Activated naive CD8-positive, alpha-beta T cell treated with anti-CD3 and anti-CD28 coated beads, Interleukin-2, amount 10 ng/mL, durations not matched to agents 7 days and 5 days (primary cell): Measurements from ENCODE around the gene MTF1. TPM values are rescaled to one million over a fixed set of nuclear protein-coding genes. Genes with fewer than 3 reads are reported as not detected.
"Not testable (repeated sequence)": the region's sequence is repeated elsewhere in the genome, so short reads cannot be mapped to it uniquely, and the experiment has no call there.

Experiments used
- ATAC-seq: fragments of 150-1000 bp; cut with Tn5 transposase; one replicate; pipeline ENCODE4 v1.10.0; 2021; ENCODE audit warnings: low read depth, moderate library complexity
- POLR2A ChIA-PET: fragments of 350-600 bp; sonication (Branson Sonifier 250); formaldehyde crosslinking; loops from one replicate; lab custom pipeline; 2021; ENCODE audit warnings: antibody characterized with exemption; lab: Charles Lee
- DNase-seq: peaks from one replicate; pipeline ENCODE4 v3.0.0; 2021
- H3K27ac Mint-ChIP-seq: one replicate; pipeline ENCODE4 v1.8.0; 2022; ENCODE audit warnings: mild to moderate bottlenecking, mixed read lengths
- H3K27me3 Mint-ChIP-seq: one replicate; pipeline ENCODE4 v1.8.0; 2022; ENCODE audit warnings: mild to moderate bottlenecking, moderate library complexity, mixed read lengths
- H3K36me3 Mint-ChIP-seq: one replicate; pipeline ENCODE4 v1.8.0; 2021; ENCODE audit warnings: mild to moderate bottlenecking, mixed read lengths
- H3K4me1 Mint-ChIP-seq: one replicate; pipeline ENCODE4 v1.8.0; 2021; ENCODE audit warnings: mixed read lengths
- H3K4me3 Mint-ChIP-seq: one replicate; pipeline ENCODE4 v1.8.0; 2022; ENCODE audit warnings: mild to moderate bottlenecking, moderate library complexity, mixed read lengths
- H3K9me3 Mint-ChIP-seq: one replicate; pipeline ENCODE4 v1.8.0; 2021; ENCODE audit warnings: mixed read lengths
- total RNA-seq, 2 experiments: library from RNA; stranded (reverse); gene quantifications; one replicate each; pipeline ENCODE4 v1.2.3, GENCODE V29; 2021

Gene MTF1
- total RNA-seq, 2 experiments from 2014 or later, result 21.7 to 28.2 TPM

DNA sequence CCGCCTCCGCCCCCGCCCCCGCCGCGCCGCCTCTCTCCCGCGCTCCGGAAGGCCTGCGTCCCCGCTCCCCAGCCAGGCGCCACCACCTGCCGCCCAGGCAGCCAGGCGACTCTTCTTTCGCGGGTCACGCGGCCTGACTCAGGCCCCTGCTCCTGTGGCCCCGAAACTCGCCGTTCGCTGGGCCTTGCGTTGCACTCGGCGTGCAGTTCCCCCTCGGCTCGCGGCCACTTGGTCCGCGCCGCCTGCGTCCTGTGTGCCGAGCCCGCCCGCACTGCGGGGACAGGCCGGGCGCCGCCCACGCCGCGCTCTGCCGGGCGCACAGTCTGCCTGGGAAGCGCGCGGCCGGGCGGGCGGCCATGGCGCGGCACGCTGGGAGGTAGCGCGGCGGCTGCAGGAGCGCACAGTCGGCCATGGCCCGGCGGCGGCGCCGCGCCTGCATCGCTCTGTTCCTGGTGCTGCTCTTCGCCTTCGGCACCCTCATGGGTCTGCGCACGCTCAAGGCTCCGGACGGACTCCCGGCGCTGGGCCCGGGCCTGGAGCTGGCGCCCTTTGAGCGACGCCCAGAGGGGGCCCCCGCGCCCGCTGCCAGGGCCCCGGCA is 65.5 kb downstream of the MTF1 start, which contains the start of gene MANEAL:
MANEAL (plus strand) TSS at position 75 of the 599 bp plus-strand sequence; CDS start at position 411, 336 bp downstream.
- ATAC-seq (peak; percentile 80), DNase-seq (peak; percentile 57)
- H3K36me3 Mint-ChIP-seq, result no peaks in the 10 kb centered on the region
- POLR2A ChIA-PET, result interaction anchor here (0.6 kb wide), 1 partner anchor 92 kb away, joined by 6 read pairs; no protein-coding TSS in a partner anchor
- H3K4me3 Mint-ChIP-seq, result peak within 1 kb of the TSS; percentile 60
- H3K27ac Mint-ChIP-seq, result no peak within 1 kb of the TSS
- peaks cover 26% of the 10 kb centered on the region for H3K27me3 Mint-ChIP-seq
- H3K4me1 Mint-ChIP-seq, result peaks cover 9% of the 10 kb centered on the region
- no peaks in the 10 kb centered on the region for H3K9me3 Mint-ChIP-seq

DNA sequence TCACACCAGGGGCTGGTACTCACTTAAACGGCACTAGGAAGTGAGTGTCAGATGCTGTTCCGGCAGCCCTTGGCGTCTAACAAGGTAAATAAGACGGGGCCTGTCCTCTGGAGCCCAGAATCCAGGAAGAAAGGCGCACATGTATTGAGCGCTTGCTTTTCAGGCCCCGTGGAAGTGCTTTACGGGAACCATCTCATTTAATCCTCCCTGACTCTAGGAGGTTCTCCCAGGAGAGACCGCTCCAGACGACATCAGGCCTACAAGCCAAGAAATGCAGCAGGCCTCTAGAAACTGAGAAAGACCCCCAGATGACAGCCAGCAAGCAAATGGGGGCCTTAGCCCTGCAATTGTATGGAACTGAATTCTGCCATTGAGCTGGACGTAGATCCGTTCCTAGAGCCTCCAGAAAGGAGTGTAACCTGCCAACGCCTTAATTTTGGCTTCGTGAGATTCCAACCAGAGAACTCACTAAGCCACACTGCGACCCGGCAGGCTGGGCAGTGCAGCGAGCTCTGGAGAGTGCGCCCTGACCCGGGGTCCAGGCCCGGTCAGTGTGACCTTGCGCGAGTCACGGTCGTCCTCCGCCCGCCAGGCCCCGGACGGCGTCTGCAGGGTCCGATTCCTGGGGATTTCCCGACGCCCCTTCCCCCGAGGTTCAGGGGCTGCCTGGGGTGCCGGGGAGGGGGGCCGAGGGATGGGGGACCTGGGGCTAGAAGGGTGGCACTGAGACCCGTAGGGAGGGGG is 66.3 kb downstream of the MTF1 start:
- Mint-ChIP-seq H3K27ac (no peak overlapping the region), H3K27me3 (peaks cover 26% of the 10 kb centered on the region), H3K4me3 (no peak overlapping the region), H3K4me1 (peaks cover 9% of the 10 kb centered on the region), H3K9me3 (no peaks in the 10 kb centered on the region), H3K36me3 (no peaks in the 10 kb centered on the region)
- no peak for ATAC-seq
- DNase-seq, result no peak
- POLR2A ChIA-PET, result no interaction called here

DNA sequence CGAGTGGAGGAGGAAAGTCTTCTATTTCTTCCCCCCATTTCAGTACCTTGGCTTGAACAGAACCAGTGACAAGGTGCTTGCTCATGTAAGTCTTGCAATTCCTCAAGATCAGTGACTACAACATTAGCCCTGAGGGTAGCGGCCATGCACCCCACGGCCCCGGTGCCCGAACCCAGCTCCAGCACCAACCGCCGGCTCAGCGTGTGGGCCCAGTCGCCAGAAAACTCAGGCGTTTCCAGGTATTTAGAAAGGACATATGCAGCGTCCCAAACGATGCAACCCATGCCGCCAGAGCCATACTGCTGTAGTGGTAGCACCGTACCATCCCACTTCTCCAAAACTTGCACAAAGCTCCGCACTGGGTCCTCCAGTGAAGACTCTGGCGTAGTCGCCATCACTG is 76.9 kb downstream of the MTF1 start:
- Mint-ChIP-seq H3K4me3 (no peak overlapping the region), H3K9me3 (no peaks in the 10 kb centered on the region), H3K4me1 (no peaks in the 10 kb centered on the region), H3K27me3 (peaks cover 25% of the 10 kb centered on the region), H3K27ac (no peak overlapping the region), H3K36me3 (no peaks in the 10 kb centered on the region)
- ATAC-seq (no peak), DNase-seq (no peak)
- POLR2A ChIA-PET, result no interaction called here

DNA sequence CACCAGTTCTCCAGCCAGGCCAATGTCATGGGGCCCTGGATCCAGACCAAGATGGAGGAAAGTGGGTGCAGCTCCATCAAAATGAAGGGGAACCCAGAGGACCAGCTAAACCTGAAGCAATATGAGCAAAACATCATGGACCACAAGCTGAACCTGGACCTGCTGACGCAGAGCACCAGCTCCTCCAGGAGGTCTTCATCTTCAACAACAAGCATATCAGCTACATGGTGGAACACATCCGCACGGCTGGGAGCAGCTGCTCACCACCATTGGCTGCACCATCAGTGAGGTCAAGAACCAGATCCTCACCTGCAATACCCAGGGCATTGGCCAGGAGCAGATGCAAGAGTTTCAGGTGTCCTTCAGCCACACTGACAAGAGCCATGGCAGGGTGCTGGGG is 80.7 kb downstream of the MTF1 start:
- Mint-ChIP-seq H3K27me3 (peaks cover 16% of the 10 kb centered on the region), H3K27ac (no peak overlapping the region), H3K36me3 (no peaks in the 10 kb centered on the region), H3K9me3 (no peaks in the 10 kb centered on the region), H3K4me1 (no peaks in the 10 kb centered on the region), H3K4me3 (no peak overlapping the region)
- ATAC-seq, result no peak
- no peak for DNase-seq
- POLR2A ChIA-PET, result interaction anchor here (0.7 kb wide), 1 partner anchor 11 kb away, joined by 6 read pairs; no protein-coding TSS in a partner anchor

DNA sequence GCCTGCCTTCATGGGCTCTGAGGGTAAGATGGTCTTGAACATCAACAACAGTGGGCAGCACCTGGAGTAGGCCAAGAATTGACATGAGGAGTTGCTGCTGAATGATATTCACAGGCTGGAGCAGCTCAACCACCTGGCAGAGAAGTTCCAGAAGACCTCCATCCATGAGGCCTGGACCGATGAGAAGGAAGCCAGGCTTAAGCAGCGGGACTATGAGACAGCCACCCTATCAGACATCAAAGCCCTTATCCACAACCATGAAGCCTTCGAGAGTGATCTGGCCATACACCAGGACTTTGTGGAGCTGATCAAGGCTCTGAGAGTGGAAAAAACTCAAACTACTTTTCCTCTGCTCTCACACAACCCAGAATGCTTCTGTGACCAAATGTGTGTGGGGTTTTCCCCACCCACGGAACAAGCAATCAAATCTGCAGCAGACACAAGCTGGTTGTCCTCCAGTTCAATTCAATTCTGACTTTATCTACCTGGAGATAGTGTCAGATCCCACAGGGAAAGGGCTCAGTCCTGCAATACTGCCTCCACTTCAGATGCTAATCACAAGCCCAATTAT is 82.4 kb downstream of the MTF1 start:
- ATAC-seq (no peak), DNase-seq (no peak)
- peaks cover 18% of the 10 kb centered on the region for H3K27me3 Mint-ChIP-seq
- POLR2A ChIA-PET, result no interaction called here
- no peak overlapping the region for H3K27ac Mint-ChIP-seq
- no peaks in the 10 kb centered on the region for H3K36me3 Mint-ChIP-seq
- H3K4me3 Mint-ChIP-seq, result no peak overlapping the region
- H3K4me1 Mint-ChIP-seq, result no peaks in the 10 kb centered on the region
- H3K9me3 Mint-ChIP-seq, result no peaks in the 10 kb centered on the region

DNA sequence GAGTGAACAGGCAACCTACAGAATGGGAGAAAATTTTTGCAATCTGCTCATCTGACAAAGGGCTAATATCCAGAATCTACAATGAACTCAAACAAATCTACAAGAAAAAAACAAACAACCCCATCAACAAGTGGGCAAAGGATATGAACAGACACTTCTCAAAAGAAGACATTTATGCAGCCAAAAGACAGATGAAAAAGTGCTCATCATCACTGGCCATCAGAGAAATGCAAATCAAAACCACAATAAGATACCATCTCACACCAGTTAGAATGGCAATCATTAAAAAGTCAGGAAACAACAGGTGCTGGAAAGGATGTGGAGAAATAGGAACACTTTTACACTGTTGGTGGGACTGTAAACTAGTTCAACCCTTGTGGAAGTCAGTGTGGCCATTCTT is 88.0 kb downstream of the MTF1 start:
- H3K9me3 Mint-ChIP-seq, POLR2A ChIA-PET, H3K4me1 Mint-ChIP-seq, H3K36me3 Mint-ChIP-seq, H3K27ac Mint-ChIP-seq, H3K4me3 Mint-ChIP-seq, DNase-seq, ATAC-seq: not testable (repeated sequence)
- H3K27me3 Mint-ChIP-seq, result peaks cover 41% of the 10 kb centered on the region

DNA sequence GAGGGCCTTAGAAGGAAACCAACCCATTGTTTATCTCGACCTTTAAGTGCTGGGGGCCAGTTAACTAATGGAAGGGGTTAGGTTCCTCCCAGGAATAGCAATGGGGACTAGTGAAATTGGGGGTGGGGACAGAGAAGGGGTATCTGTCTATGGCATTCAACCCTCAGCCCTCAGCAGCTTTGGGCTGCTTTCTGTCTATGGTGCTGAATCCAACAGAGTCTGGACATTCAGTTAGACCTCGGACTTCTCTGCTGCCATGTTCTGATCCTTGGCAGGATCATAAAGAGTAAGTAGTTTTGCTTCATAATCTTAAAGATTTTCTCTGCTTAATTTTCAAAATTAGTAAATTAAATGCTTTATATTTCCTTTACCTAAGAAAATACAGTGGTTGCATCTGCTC is 91.9 kb downstream of the MTF1 start:
- Mint-ChIP-seq H3K27me3 (peaks cover 75% of the 10 kb centered on the region), H3K36me3 (no peaks in the 10 kb centered on the region), H3K27ac (no peak overlapping the region), H3K4me1 (peaks cover 7% of the 10 kb centered on the region), H3K4me3 (no peak overlapping the region), H3K9me3 (no peaks in the 10 kb centered on the region)
- POLR2A ChIA-PET, result no interaction called here
- ATAC-seq (no peak), DNase-seq (no peak)

DNA sequence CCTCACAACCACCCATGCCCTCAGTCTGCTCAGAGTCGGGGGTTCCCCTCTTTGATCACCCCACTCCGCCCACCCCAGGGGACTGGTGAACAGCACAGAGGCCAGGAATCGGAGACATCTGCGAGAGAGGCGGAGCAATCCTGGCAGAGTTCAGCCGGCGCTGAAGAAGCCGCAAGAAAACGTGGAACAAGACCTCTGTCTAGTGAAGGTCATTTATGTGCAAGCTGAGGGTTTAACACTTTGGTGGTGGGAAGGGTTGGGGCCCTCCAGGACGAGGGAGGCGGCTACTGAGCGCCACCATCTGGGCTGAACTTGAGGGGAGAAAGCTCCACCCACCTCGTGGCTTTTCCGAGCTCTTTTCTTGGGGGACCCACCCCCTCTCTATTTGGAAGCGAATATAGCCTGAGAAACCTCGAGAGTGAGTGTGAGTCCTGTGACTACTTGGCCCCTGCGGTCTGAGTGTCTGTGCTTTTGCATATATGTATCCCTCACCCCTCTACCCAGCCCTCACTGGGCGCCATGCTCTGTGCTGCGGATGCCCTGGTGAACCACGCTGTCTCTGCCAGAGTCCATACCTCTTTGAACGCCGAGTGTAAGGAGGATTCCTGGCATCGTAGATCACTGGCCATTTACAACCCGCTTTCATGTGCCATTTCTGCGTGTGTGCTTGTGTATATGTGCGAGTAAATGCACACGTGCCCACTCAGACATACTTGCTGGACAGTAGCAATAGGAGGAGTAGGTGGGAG is 93.3 kb downstream of the MTF1 start:
- no peak overlapping the region for H3K4me3 Mint-ChIP-seq
- no peak for ATAC-seq
- no peak for DNase-seq
- H3K27me3 Mint-ChIP-seq, result peaks cover 79% of the 10 kb centered on the region
- H3K9me3 Mint-ChIP-seq, result no peaks in the 10 kb centered on the region
- no peaks in the 10 kb centered on the region for H3K36me3 Mint-ChIP-seq
- POLR2A ChIA-PET, result no interaction called here
- H3K4me1 Mint-ChIP-seq, result peaks cover 7% of the 10 kb centered on the region
- no peak overlapping the region for H3K27ac Mint-ChIP-seq

DNA sequence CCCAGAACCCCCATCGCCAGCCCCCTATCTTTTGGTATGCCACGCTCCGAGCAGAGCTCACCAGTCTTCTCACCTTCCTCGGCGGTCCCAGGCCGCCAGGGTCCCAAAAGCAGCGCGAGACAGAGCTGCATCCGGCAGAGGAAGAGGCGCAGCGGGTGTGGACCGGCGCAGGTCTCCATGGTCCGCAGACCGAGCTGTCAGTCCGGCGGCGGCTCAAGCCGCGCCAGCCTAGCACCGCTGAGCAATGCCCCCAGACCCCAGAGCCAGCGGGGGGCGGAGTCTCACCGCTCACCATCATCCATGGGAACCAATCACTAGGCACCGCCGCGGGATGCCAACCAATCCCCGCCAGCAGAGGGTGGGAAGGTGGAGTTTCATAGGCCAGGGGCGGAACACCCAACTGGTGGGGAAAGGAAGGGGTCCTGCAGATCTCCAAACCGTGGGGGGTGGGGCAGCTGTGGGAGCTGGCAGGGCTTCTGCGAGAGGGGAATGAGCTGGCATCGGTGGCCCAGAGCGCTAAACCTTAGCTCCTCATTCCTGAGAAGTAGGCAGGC is 94.4 kb downstream of the MTF1 start, which contains the start of gene EPHA10:
EPHA10 (minus strand) TSS at position 233 of the 554 bp plus-strand sequence; CDS start at position 179, 54 bp downstream.
- POLR2A ChIA-PET, result no interaction called here
- Mint-ChIP-seq H3K27me3 (peaks cover 71% of the 10 kb centered on the region), H3K4me3 (no peak within 1 kb of the TSS), H3K27ac (peak within 1 kb of the TSS; percentile 54), H3K9me3 (no peaks in the 10 kb centered on the region), H3K4me1 (peaks cover 7% of the 10 kb centered on the region), H3K36me3 (no peaks in the 10 kb centered on the region)
- no peak for DNase-seq
- no peak for ATAC-seq

DNA sequence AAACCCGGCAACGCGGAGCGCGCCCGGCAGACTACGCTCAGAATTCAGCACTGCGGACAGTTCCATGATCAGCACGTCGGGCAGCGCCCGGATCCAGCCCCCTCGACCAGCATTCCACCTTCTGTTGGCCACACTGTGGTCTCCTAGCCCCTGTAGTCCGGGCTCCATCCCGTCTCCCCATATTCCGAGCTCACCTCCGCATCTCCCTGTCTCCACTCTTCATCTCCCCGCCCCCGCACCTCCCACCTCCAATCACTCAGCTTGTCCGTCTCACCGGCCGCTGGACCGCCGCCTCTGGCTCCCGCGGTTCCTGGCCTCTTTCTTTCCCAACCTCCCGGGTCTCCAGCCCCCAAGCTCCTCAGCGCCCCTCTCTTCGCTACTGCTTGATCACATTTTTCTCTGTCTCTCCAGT is 95.0 kb downstream of the MTF1 start:
- Mint-ChIP-seq H3K9me3 (no peaks in the 10 kb centered on the region), H3K36me3 (no peaks in the 10 kb centered on the region), H3K4me3 (no peak overlapping the region), H3K27ac (peak overlapping the region; percentile 54), H3K27me3 (peaks cover 69% of the 10 kb centered on the region), H3K4me1 (peaks cover 7% of the 10 kb centered on the region)
- peak; percentile 45 for ATAC-seq
- POLR2A ChIA-PET, result no interaction called here
- peak; percentile 69 for DNase-seq

DNA sequence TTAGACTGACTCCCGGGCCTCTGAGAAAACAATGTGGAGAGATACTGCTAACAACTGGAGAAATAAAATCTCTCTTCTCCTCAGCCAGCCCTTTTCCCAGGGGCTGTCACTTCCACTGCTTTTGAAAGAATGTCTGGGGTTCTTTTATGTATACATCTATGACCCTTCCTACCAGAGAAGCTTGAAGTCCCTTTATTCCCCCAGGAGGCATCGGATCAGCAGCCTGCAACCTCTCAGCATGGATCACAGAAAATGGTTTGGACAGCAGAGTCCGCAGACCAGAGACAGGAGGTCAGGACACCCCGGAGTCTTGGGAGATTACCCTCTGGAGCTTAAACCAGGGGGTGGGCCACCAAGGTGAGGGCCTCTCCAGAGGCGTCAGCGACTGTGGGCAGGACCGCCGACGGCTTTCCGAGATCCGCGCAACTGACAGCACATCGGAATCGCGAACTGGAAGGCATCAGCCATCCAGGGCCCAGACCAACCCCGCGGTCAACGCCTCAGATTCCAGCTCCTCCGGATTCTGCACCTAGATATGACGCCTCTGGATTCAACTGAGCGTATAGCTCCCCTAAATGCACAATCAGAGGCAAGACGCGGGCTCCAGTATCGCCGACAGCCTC is 95.5 kb downstream of the MTF1 start:
- H3K36me3 Mint-ChIP-seq, result no peaks in the 10 kb centered on the region
- ATAC-seq (no peak), DNase-seq (no peak)
- H3K4me3 Mint-ChIP-seq, result no peak overlapping the region
- no peak overlapping the region for H3K27ac Mint-ChIP-seq
- H3K27me3 Mint-ChIP-seq, result peaks cover 64% of the 10 kb centered on the region
- H3K4me1 Mint-ChIP-seq, result peaks cover 7% of the 10 kb centered on the region
- POLR2A ChIA-PET, result no interaction called here
- no peaks in the 10 kb centered on the region for H3K9me3 Mint-ChIP-seq

DNA sequence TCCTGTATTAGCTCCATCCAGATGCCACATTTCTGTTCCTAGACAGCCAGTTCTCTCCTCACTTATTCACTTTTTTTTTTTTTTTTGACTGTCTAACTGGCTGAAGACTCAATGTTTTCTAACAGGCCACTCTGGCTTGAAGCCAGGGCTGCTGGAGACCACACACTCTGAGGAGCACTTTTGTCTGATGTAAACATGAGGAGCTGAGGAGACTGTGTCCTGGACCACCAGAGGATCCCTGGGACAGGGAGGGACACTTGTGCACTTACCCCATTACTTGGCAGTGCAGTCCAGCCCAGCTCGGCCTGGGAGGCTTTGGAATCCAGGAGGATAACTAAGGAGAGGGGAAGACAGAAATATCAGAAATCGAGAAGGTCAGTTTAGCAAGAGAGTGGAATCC is 96.9 kb downstream of the MTF1 start:
- no peaks in the 10 kb centered on the region for H3K9me3 Mint-ChIP-seq
- H3K36me3 Mint-ChIP-seq, result no peaks in the 10 kb centered on the region
- peaks cover 52% of the 10 kb centered on the region for H3K27me3 Mint-ChIP-seq
- peaks cover 7% of the 10 kb centered on the region for H3K4me1 Mint-ChIP-seq
- DNase-seq (no peak), ATAC-seq (no peak)
- no peak overlapping the region for H3K27ac Mint-ChIP-seq
- POLR2A ChIA-PET, result no interaction called here
- H3K4me3 Mint-ChIP-seq, result no peak overlapping the region
